GOT3 (cell line): ENCODE measurements around the gene PCNX3.

Experiments
- DNase-seq: peaks from one replicate; lab custom pipeline; 2025; ENCODE audit warnings: mixed read lengths; lab: John Stamatoyannopoulos, UW

PCNX3 gene

GRCh38 chr11:65640483-65641296 lies 25.1 kb downstream of the PCNX3 start:
- no peak for DNase-seq

- no peak for DNase-seq
Measured at GRCh38 chr11:65641297-65642013, 25.9 kb downstream of the PCNX3 start.

- no peak for DNase-seq
Measured at GRCh38 chr11:65642014-65642671, 26.6 kb downstream of the PCNX3 start.

GRCh38 chr11:65643971-65644370 lies 28.4 kb downstream of the PCNX3 start:
- no peak for DNase-seq

GRCh38 chr11:65644837-65645236 lies 29.3 kb downstream of the PCNX3 start:
- DNase-seq, result no peak

- DNase-seq, result no peak
Measured at GRCh38 chr11:65645710-65646109, 30.1 kb downstream of the PCNX3 start.

- no peak for DNase-seq
Measured at GRCh38 chr11:65646288-65646957, 30.8 kb downstream of the PCNX3 start.

- DNase-seq, result no peak
Measured at GRCh38 chr11:65646958-65647701, 31.6 kb downstream of the PCNX3 start.

- DNase-seq, result no peak
Measured at GRCh38 chr11:65648997-65649493, 33.5 kb downstream of the PCNX3 start.

- no peak for DNase-seq
Measured at GRCh38 chr11:65649656-65650546, 34.3 kb downstream of the PCNX3 start.

GRCh38 chr11:65650547-65651338 lies 35.2 kb downstream of the PCNX3 start:
- DNase-seq, result no peak

GRCh38 chr11:65651339-65651588 lies 35.7 kb downstream of the PCNX3 start:
- DNase-seq, result no peak

GRCh38 chr11:65651589-65652510 lies 36.3 kb downstream of the PCNX3 start:
- DNase-seq, result no peak

GRCh38 chr11:65652511-65653228 lies 37.1 kb downstream of the PCNX3 start:
- peak; percentile 88 for DNase-seq

- no peak for DNase-seq
Measured at GRCh38 chr11:65653229-65654225, 38.0 kb downstream of the PCNX3 start.
